SU-DHL-6 (cell line): ENCODE measurements around the gene ANKRD27.
"Not testable (repeated sequence)": the region's sequence is repeated elsewhere in the genome, so short reads cannot be mapped to it uniquely, and the experiment has no call there.

ENCODE experiments used
- H2AFZ ChIP-seq: fragments of 200-600 bp; sonication (generic); 2 replicates; pipeline ENCODE4 v1.6.1; 2014; ENCODE audit warnings: low read depth, mild to moderate bottlenecking, moderate library complexity, mixed read lengths, antibody characterized with exemption, low read length; ENCODE audit not compliant: severe bottlenecking
- H3F3A ChIP-seq: fragments of 200-600 bp; shearing (Covaris generic); 2 replicates; pipeline ENCODE4 v1.6.0; 2016; ENCODE audit warnings: antibody characterized with exemption, mild to moderate bottlenecking; ENCODE audit not compliant: insufficient read depth
- H3K27ac ChIP-seq: fragments of 200-600 bp; sonication (generic); 2 replicates; pipeline ENCODE4 v1.5.1; 2016; ENCODE audit warnings: low read depth, mild to moderate bottlenecking, low read length, moderate library complexity, mixed read lengths
- H3K27me3 ChIP-seq: fragments of 200-600 bp; sonication (generic), shearing (Covaris generic); 2 replicates; pipeline ENCODE4 v1.6.0; 2014; ENCODE audit warnings: mild to moderate bottlenecking, low read length
- H3K36me3 ChIP-seq: fragments of 200-600 bp; sonication (generic); 2 replicates; pipeline ENCODE4 v1.6.1; 2014; ENCODE audit warnings: mild to moderate bottlenecking, low read length, mixed read lengths
- H3K4me2 ChIP-seq: fragments of 300-600, 200-600 bp; shearing (Covaris generic), sonication (generic); 2 replicates; pipeline ENCODE4 v1.6.0; 2014; ENCODE audit warnings: low read length, low read depth, mild to moderate bottlenecking; ENCODE audit not compliant: poor library complexity, severe bottlenecking
- H3K4me3 ChIP-seq: fragments of 200-600 bp; sonication (generic); 2 replicates; pipeline ENCODE4 v1.5.1; 2014; ENCODE audit warnings: antibody characterized with exemption, low read length, mild to moderate bottlenecking, mixed read lengths; ENCODE audit not compliant: insufficient read depth, poor library complexity, severe bottlenecking
- H3K79me2 ChIP-seq: fragments of 200-600 bp; sonication (generic); 2 replicates; pipeline ENCODE4 v1.6.1; 2014; ENCODE audit warnings: mild to moderate bottlenecking, low read length, moderate library complexity; ENCODE audit not compliant: insufficient read depth
- H3K9ac ChIP-seq: fragments of 200-600 bp; sonication (generic); 2 replicates; pipeline ENCODE4 v1.7.0; 2014; ENCODE audit warnings: mild to moderate bottlenecking, low read length
- H3K9me2 ChIP-seq: fragments of 200-600 bp; sonication (generic); replicated peaks from 2 replicates; pipeline ENCODE4 v1.6.1; 2014; ENCODE audit warnings: low read length; ENCODE audit not compliant: insufficient read depth
- H3K9me3 ChIP-seq: fragments of 200-600 bp; sonication (generic); 2 replicates; pipeline ENCODE4 v1.6.1; 2014; ENCODE audit warnings: low read length, mixed read lengths; ENCODE audit not compliant: insufficient read depth
- H4K20me1 ChIP-seq: fragments of 200-600 bp; sonication (generic); 2 replicates; pipeline ENCODE4 v1.6.1; 2014; ENCODE audit warnings: low read depth, mild to moderate bottlenecking, antibody characterized with exemption, low read length, moderate library complexity, mixed read lengths
- EZH2phosphoT487 ChIP-seq: fragments of 200-600 bp; sonication (generic), shearing (Covaris generic); conservative IDR thresholded peaks from 2 replicates; pipeline ENCODE4 v1.6.1; 2018; ENCODE audit warnings: mild to moderate bottlenecking, antibody characterized with exemption, low read length, moderate library complexity, mixed read lengths
- TF ChIP-seq, protein P1 (sequence below): fragments of 200-600 bp; sonication (generic); IDR thresholded peaks from one replicate; pipeline ENCODE4 v1.5.1; 2017; ENCODE audit warnings: antibody characterized with exemption, mild to moderate bottlenecking, low read length, moderate library complexity; ENCODE audit not compliant: insufficient read depth, poor library complexity, severe bottlenecking

Gene ANKRD27

DNA sequence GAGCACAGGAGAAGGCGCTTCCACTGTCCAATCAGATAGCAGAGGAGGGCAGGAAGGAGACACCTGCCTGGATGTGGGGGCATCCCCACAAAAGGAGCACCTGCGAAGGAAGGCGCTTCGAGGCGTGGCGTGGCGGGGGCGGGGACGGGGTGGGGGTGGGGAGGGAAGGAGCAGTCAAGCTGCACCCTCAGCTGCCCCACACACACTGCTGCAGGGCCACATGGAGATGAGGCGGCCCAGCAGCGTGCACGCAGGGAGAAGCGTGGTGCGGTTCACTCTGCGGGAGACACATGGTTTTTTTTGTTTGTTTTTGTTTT, 21.4 kb downstream of the ANKRD27 start:
- Histone ChIP-seq H3K27me3 (no peaks in the 10 kb centered on the region), H3K9me3 (no peaks in the 10 kb centered on the region), H3K36me3 (no peaks in the 10 kb centered on the region), H3K4me2 (no peak overlapping the region), H4K20me1 (no peaks in the 10 kb centered on the region), H3K4me3 (no peak overlapping the region), H3K9me2 (no peaks in the 10 kb centered on the region), H3K27ac (no peak overlapping the region), H3F3A (no peaks in the 10 kb centered on the region), H3K9ac (no peak overlapping the region), H3K79me2 (peaks cover 12% of the 10 kb centered on the region), H2AFZ (no peak overlapping the region)
- no peak for TF ChIP-seq EZH2phosphoT487
- TF ChIP-seq, protein P1, sequence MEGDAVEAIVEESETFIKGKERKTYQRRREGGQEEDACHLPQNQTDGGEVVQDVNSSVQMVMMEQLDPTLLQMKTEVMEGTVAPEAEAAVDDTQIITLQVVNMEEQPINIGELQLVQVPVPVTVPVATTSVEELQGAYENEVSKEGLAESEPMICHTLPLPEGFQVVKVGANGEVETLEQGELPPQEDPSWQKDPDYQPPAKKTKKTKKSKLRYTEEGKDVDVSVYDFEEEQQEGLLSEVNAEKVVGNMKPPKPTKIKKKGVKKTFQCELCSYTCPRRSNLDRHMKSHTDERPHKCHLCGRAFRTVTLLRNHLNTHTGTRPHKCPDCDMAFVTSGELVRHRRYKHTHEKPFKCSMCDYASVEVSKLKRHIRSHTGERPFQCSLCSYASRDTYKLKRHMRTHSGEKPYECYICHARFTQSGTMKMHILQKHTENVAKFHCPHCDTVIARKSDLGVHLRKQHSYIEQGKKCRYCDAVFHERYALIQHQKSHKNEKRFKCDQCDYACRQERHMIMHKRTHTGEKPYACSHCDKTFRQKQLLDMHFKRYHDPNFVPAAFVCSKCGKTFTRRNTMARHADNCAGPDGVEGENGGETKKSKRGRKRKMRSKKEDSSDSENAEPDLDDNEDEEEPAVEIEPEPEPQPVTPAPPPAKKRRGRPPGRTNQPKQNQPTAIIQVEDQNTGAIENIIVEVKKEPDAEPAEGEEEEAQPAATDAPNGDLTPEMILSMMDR = no peak

DNA sequence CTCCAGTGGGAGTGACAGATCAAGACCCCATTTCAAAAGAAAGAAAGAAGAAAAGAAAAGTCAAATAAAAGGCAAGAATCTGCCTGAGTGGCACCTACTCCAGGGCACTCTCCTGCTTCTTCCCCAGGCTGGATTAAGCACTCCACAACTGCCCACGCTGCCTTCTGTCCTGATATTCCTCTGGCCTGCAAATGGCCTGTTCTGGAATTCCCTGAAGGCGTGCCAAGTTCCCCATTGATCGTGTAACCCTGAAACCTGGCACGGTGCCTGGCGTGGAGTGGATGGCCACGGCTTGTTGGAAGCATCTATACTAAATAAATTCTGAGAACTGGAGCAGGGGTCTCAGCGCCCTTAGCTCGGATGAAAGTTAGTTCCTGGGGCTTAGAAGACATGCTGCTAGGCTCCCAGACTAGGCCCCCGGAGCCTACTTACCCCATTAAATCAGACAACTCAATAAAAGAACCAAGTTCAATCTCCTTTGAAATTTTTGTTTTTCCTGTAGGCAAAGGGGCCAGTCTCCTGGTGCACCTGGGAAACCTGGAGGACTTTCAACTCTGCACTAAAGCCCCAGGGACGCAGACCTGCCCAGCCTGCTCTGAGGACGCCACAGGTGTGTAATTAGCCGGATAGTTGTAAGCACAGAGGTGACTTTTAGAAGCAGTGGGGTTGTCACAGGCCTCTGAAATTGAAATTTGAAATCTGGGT, 21.9 kb downstream of the ANKRD27 start:
- no peaks in the 10 kb centered on the region for H4K20me1 ChIP-seq
- H3K4me2 ChIP-seq = no peak overlapping the region
- no peaks in the 10 kb centered on the region for H3K27me3 ChIP-seq
- no peaks in the 10 kb centered on the region for H3K9me2 ChIP-seq
- no peak overlapping the region for H3K4me3 ChIP-seq
- TF ChIP-seq, protein P1 = no peak
- TF ChIP-seq EZH2phosphoT487 = no peak
- no peak overlapping the region for H3K9ac ChIP-seq
- no peaks in the 10 kb centered on the region for H3K36me3 ChIP-seq
- H3K27ac ChIP-seq = no peak overlapping the region
- no peak overlapping the region for H2AFZ ChIP-seq
- peaks cover 12% of the 10 kb centered on the region for H3K79me2 ChIP-seq
- no peaks in the 10 kb centered on the region for H3F3A ChIP-seq
- H3K9me3 ChIP-seq = no peaks in the 10 kb centered on the region

DNA sequence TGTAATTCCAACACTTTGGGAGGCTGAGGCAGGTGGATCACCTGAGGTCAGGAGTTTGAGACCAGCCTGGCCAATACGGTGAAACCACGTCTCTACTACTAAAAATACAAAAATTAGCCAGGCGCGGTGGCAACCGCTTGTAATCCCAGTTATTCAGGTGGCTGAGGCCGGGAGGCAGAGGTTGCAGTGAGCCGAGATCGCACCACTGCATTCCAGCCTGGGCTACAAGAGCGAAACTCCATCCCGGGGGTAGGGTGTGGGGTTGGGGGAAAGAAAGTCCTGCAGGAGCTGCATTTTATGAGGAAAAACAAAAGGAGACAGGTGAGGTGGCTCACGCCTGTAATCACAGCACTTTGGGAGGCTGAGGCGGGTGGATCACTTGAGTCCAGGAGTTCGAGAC, 22.6 kb downstream of the ANKRD27 start:
- H3F3A ChIP-seq, H3K27me3 ChIP-seq, H3K27ac ChIP-seq, H3K4me3 ChIP-seq, H4K20me1 ChIP-seq, H3K36me3 ChIP-seq, H3K9ac ChIP-seq, H3K4me2 ChIP-seq, H3K9me3 ChIP-seq, H2AFZ ChIP-seq, H3K9me2 ChIP-seq: not testable (repeated sequence)
- H3K79me2 ChIP-seq = peaks cover 12% of the 10 kb centered on the region

DNA sequence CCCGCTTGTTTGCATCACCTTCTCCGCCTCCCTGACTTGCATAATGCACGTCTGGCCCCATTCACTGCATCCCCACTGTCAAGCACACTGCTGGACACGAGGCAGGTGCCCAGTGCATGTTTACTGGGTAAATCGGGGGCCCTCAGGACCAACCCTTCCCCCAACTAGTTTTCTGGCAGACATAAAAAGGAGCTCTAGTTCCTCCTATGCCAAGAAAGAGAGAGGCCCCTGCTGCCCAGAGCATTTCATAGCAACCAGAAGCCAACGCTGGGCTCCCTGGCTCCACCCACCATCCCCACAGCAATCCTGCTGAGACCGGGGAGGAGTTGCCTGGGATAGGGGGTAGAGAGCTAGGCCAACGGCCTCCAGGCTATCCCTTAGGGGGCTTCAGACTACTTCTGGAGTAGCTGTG, 23.2 kb downstream of the ANKRD27 start:
- H4K20me1 ChIP-seq = no peaks in the 10 kb centered on the region
- H3K9me2 ChIP-seq = no peaks in the 10 kb centered on the region
- no peak overlapping the region for H3K4me3 ChIP-seq
- H3K27me3 ChIP-seq = no peaks in the 10 kb centered on the region
- H3K27ac ChIP-seq = no peak overlapping the region
- no peaks in the 10 kb centered on the region for H3F3A ChIP-seq
- no peaks in the 10 kb centered on the region for H3K9me3 ChIP-seq
- H2AFZ ChIP-seq = no peak overlapping the region
- TF ChIP-seq, protein P1 = no peak
- 0 out of 2 replicates have a peak, but pooled peaks cover 6% of the 10 kb centered on the region for H3K36me3 ChIP-seq
- peaks cover 12% of the 10 kb centered on the region for H3K79me2 ChIP-seq
- H3K4me2 ChIP-seq = no peak overlapping the region
- H3K9ac ChIP-seq = no peak overlapping the region
